ENCODE data around the gene BLOC1S4.

Gene BLOC1S4

GRCh38 chr4:6689506-6689960, 26.4 kb upstream of the BLOC1S4 start:
- DNase-seq = no peak

DNA sequence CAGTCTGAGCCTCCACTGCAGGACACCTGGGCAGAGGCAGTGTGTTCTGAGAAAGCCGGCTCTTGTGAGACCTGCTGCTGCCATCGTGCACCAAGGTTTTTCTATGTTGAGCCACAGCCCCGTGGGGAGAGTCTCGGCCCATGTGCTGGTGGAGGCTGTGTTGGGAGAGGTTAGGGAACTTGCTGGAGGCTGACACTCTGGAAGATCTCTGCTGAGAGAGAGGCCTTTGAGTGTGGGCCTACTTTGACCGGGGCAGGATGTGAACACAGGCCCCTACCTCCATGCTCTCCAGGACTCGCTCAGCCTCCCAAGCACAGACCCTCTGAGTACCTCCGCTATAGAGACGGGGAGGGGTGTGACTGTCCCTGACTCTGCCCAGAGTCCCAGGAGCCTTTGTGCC, 23.6 kb upstream of the BLOC1S4 start:
- DNase-seq = no peak

DNA sequence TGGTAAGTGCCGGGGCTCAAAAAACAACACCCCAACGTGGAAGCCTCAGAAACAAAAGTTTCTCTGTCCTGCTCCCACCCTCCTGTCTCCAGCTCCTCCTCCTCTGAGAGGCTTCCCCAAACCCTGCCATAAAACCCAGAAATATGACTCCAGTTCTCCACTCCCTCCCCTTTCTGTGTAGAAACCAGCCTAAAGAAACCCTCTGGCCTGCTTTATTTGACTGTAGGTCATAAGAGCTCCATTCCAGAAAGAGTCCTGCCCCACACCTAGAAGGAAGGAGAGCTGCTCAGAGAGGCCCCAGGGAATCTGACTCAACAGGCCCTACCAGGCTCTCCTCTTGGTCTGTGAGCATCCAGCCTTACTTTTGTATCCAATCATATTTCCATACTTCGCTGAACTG, 23.2 kb upstream of the BLOC1S4 start:
- no peak for DNase-seq

GRCh38 chr4:6693231-6694176, 22.5 kb upstream of the BLOC1S4 start, which contains the start of gene S100P:
Gene S100P (plus strand): TSS chr4:6693878. CDS start chr4:6693933, 55 bp downstream.
- DNase-seq = no peak

DNA sequence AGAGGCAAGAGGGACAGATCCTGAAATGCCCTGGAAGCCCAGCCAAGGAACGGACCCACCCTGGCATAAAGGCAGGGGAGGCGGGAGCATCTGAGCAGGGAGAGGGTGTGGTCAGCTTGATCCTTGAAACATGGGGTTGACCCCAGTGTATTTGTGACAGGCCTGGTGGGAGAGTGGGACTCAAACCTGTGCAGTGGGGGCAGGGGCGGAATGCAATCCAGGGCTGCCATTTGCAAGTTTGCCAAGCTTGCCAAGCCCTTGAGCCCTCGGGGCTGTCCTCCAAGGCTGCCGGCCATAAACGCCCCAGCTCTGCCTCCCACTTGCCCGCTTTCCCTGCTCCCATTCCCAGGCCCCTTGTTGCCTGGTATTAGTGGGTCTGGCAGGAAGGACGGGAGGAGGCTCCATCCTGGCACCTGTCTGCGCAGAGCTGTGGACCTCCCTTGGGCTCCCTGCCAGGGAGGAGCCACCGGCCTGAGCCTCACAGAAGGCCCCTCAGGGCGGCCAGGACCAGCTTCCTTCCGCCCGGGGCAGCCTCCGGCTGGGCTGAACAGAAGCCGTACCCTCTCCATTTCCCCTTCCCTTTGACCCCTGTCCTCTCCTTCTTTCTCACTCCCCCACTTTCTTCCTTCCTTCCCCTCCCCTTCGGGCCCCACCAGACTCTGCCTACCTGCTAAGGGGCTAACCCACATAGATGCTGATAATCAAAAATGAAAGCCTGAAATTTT, 21.6 kb upstream of the BLOC1S4 start:
- DNase-seq = no peak

- DNase-seq = no peak
Measured at GRCh38 chr4:6695660-6696610, 20.0 kb upstream of the BLOC1S4 start.

- DNase-seq = no peak
Measured at GRCh38 chr4:6696611-6697010, 19.4 kb upstream of the BLOC1S4 start.

- DNase-seq = no peak
Measured at GRCh38 chr4:6697131-6697530, 18.8 kb upstream of the BLOC1S4 start.

- DNase-seq = no peak
Measured at GRCh38 chr4:6699388-6699787, 16.6 kb upstream of the BLOC1S4 start.

- DNase-seq = no peak
Measured at GRCh38 chr4:6699903-6700302, 16.1 kb upstream of the BLOC1S4 start.

DNA sequence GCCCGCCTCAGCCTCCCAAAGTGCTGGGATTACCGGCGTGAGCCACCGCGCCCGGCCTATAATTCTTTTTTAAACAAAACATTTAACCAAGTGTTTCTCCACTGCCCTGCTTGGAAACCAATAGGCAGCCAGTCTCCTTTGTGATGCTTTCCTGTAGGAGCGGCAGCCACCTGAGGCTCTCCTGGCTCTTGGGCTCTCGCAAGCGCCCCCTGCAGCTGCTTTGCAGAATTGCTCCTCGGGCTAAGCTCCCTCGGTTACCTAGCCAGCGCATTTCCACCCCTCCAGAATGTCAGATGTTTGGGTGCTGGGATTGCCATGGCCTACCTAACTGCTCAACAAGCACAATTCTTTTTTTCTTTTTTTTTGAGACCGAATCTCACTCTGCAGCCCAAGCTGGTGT, 14.6 kb upstream of the BLOC1S4 start:
- DNase-seq = no peak

DNA sequence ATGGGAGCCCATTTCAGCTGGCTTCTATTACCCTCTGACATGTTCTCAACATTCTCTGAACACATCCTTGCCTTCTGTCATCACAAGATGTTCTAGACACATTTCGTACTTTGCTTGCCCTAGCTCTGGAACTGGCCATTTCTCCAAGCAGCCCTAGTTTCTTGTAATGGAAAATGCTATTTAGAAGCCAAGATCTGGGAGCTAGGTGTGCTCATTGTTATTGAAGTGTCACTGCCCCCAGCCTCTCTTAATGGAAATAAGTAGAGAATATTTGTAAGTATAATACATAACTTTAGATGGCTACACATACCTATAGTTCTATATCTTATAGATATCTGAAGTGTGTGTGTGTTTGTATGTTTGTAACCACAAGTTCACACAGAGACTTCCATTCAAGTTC, 13.2 kb upstream of the BLOC1S4 start:
- no peak for DNase-seq

DNA sequence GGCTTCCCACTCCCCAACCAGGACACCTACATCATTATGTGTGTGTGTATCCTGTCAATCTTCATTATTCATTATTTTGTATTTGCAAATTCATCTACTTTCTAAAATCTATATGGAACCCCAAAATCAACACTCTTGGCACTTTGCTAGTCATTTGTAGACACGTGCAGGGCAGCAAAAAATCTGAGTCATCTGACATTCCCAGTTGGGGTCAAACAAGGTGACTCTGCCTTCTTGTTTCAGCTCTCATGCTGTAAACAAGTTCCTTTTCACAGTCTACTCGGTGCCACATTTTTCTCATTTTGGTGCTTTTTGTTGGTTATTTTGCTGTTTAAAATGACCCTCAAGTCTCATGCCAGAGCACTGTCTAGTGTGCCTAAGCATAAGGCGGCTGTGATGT, 12.2 kb upstream of the BLOC1S4 start:
- no peak for DNase-seq

DNA sequence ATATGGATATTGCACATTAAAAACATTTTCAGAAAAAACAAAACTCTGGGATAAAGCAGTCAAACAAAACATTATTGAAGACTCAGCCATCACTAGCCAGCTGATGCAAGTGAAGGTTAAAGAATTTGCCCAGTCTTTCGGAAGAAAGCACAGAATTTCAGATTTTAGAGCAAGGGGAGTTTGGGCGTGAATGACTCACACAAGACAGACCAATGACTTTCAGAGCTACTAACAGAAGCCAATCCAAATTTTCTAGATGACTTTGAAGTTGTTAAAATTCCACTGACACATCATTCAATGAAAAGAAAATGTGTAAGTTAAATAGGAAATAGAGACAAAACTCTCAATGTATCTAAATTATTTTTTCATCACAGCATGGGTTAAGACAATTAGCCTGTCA, 10.3 kb upstream of the BLOC1S4 start:
- no peak for DNase-seq

DNA sequence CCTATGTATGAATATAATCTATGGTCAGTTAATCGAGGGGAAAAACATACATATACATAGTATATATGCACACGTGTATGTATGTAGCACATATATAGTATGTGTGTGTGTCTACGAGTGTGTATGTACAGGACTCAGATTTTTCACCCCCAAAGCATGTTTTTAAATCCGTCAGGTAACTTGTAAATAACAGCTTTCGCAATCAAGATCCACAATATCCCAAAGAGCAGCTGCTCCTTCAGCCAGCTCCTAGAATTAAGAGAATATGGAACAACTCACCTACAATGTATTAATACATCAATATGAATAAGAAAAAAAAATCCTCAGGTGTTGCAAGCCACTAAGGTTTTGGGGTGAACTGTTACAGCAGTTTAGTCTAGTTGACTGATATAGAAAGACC, 9.8 kb upstream of the BLOC1S4 start:
- DNase-seq = no peak

DNA sequence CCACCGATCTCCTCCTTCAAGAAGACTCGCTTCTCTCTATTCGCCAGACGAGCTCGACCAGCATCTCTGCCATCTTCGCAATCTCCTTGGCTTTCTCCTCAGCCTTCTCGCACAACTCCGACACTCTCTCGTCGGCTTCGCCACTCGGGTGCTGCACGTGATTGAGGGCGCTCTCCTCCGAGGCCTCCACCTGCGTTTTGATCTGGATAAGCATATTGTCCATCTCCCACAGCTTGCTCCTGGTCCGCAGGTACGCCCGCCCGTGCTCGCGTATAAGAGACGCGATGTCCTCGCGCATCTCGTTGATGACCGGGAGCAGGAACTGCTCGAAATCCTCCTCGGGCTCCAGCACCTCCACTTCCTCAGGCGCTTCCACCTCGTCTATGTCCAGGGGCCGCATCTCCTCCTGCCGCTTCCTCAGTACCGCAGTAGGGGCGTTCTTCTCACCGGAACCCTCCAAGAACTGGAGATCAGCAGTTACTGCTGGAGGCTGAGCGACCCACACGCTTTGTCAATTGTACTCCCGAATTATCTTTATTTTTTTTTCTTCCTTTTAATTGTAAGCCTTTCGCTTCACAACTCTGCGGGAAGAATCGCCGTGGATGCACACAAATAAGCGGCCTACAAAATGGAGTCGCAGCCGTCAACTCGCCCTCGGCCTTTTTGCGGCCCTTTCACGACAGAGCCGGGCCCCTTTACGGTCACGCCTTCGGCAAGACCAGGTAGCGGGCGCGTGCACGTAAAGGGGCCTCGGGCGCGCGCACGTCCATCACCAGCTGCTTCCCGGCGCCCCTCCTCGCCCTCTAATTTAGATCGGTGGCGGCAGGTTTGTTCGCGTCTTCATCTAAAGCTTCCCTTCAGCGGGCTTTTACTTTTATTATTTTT, 6.5 kb upstream of the BLOC1S4 start, which contains the start of gene MRFAP1L1:
Gene MRFAP1L1 (minus strand): TSS at position 636 of the 885 bp plus-strand sequence. CDS start 236 bp downstream, at position 400.
- peak; percentile 53 to 96 (median 89) for DNase-seq

- DNase-seq = no peak
Measured at GRCh38 chr4:6710282-6710681, 5.7 kb upstream of the BLOC1S4 start.

DNA sequence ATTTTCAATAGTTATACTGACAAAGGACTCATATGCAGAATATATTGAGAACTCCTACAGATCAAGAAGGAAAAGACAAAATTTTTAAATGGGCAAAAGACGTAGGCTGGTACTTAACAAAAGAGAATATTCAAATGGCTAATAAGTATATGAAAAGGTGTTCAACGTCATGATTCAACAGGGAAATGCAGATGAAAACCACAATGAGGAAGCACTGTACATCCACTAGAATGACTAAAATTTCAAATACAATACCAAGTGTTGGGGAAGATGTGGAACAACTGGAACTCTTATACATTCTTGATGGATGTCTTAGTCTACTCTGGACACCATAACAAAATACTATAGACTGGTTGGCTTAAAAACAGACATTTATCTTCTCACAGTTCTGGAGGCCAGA, 5.0 kb upstream of the BLOC1S4 start:
- DNase-seq = no peak

GRCh38 chr4:6714954-6715353, 1.0 kb upstream of the BLOC1S4 start:
- DNase-seq = no peak

- DNase-seq = no peak
Measured at GRCh38 chr4:6715704-6716017, 313 bp upstream of the BLOC1S4 start.

Measured in hypothalamus (tissue), 51 donors.